HCEC 1CT (cell line): ENCODE measurements around the gene SLC6A3.
"Not testable (repeated sequence)": the region's sequence is repeated elsewhere in the genome, so short reads cannot be mapped to it uniquely, and the experiment has no call there.

Experiments used
- DNase-seq: peaks from one replicate; pipeline ENCODE4 v3.0.0-alpha.2; 2017

SLC6A3 gene

DNA sequence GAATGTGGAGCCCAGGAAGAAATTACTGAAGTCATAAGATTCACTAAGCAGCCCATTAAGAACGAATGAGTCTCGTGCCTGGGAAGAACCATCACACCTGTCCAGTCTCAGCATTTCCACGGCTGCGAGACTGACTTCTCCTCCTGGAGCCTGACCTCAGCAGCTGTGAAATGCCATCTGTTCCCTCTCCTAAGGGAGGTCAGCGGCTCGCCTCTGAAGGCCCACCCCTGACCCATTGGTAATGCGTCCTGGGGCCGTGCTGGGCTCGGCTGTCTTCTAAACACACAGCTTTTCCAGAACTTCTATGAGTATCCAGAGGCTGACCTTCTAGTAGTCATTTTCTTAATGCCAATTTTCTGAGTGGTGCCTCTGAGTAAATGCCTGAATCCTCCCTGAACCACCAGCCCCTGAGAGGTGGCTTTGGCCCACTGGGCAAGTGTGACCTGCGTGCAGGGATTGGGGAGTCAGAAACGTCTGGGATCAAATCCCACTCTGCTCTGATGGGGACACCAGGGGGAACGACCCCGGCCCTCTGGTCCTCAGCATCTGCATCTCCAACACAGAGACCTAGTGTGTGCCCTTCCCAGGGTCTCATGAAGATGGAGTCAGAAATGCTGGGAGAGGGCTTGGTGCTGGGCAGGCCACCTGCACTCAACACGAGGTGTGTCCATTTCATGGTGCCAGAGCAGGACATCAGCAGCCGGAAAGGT is 5.7 kb downstream of the SLC6A3 start:
- no peak for DNase-seq

DNA sequence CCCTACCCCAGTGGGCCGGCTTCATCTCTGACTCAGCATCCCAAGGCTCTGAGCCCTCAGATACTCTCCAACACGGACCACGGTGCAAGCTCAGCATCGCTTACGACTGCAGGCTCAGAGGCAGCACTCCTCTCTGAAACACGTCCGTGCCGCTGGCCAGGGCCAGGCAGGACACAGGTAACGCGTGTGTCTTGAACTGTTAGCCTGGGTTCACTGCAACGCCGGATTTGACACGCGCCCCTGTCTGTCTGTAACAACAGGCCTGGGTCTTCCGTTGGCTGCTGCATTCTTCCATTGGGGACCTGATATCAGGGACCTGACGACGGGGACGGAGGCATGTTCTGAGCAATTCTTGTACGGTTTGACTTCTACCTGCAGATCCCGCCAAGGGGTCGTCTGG is 6.4 kb downstream of the SLC6A3 start:
- DNase-seq = no peak

GRCh38 chr5:1437876-1438559 is 7.2 kb downstream of the SLC6A3 start:
- DNase-seq = no peak

DNA sequence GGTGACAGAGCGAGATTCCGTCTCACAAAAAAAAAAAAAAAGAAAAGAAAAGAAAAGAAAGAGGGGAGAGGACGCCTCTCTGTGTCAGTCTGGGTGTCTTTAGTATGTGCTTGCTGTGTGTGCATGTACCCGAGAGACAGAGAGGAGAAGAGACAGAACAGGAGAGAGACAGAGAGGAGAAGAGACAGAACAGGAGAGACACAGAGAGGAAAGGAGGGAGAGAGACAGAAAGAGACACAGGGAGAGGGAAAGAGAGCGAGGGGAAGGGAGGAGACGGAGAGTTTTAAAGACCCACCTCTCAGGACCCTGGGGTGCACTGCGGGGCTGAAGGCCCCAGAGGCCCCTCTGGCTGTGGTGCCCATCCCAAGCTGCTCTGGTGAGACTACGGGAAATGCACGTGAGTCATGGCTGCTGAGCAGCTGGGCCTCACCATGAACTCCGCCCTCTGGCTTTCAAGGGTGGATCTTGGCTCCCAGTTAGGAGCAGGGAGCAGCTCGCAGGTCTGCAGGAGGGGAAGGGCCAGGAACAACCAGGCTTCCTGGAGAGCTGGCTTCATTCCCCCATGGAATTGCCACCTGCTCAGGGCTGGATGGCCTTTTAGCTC is 7.9 kb downstream of the SLC6A3 start:
- peak; percentile 59 for DNase-seq

- no peak for DNase-seq
Measured at GRCh38 chr5:1436681-1437080, 8.6 kb downstream of the SLC6A3 start.

- no peak for DNase-seq
Measured at GRCh38 chr5:1436036-1436435, 9.2 kb downstream of the SLC6A3 start.

DNA sequence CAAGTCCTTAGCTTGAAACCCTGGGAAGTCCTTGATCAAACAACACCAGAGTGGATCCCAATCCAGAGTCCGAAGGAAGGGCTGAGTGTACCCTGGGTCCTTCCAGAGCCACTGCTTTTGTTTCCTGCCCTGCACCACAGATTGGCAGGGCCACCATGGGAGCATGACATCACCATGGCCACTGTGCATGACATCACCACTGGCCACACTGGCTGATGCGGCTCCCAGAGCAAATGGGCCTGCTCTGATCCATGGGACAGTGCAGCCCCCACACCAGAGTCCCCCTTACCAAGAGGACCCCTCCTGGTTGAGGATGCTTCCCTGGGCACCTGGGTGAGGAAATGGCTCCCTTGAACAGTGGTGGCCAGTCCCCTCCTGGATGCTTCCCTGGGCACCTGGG is 9.9 kb downstream of the SLC6A3 start:
- no peak for DNase-seq

DNA sequence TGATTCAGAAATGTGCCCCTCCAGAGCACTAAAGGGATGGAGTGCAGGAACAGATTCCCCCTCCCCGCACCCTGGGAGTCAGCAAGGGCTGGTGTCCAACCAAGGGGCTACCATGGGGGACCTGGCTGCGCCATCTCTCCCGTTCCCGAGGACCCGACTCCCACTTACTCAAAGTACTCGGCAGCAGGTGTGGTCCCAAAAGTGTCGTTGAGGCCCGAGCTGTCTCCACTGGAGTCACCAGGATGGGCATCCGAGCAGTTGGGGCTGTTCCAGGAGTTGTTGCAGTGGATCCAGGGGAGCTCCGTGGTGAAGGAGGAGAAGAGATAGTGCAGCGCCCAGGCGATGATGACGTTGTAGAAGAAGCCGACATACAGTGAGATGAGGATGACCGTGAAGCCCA is 12.9 kb downstream of the SLC6A3 start:
- DNase-seq = no peak

DNA sequence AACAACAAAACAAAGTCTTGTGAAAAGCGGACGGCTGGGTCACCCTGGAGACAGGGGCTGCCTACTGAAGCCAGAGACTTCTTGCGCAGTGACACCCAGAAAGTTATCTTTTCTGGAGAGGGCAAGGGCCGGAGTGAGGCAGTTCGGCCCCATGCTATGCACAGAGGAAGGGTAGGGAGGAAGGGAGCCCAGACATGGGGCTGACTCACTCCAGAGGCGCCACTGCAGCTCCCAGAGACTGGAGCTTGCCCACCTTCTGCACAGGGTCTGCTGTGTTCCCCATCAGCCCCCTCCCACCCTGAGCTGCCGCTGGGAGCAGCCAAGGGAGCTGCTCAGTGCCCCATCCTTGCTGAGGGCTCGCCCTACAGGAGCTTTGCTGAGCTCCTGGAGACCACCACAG is 13.3 kb downstream of the SLC6A3 start:
- DNase-seq = no peak

- DNase-seq = no peak
Measured at GRCh38 chr5:1431021-1431811, 14.0 kb downstream of the SLC6A3 start.

GRCh38 chr5:1430121-1430795 is 15.0 kb downstream of the SLC6A3 start:
- DNase-seq = no peak

DNA sequence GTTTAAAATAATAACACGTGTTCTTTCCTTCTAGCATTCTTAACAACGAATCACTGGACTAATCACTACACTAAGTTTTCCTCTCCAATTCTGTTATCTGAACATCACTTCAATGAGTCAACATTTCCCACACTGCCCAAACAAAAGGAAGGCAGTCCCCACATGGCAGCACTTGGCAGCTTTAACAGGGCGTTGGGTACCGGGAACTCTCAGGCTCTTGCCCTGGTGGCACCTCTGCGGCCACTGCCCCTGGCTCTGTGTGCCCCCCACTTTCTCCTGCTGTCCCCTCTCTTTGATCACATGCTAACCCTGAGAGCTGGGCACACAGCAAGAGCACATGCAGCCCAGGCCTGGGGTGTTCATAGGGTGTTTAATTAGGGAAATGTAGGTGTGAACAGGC is 15.7 kb downstream of the SLC6A3 start:
- DNase-seq = no peak

GRCh38 chr5:1429066-1429465 is 16.2 kb downstream of the SLC6A3 start:
- no peak for DNase-seq

DNA sequence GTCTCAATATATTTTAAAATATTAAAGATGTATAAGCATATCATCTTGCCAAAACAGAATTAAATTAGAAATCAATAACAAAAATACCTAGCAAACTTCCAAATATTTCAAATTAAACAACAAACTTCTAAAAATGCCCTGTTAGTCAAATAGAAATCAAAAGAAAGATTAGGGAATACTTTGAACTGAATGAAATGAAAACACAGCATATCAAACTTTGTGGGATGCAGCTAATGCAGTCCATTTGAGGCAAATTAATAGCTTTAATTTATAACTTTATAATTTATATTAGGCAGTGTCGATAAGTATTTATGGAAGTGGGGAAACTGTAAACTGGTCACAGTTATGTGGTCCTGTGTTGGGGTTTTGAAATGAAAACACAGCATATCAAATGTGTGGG is 17.1 kb downstream of the SLC6A3 start:
- DNase-seq = no peak

DNA sequence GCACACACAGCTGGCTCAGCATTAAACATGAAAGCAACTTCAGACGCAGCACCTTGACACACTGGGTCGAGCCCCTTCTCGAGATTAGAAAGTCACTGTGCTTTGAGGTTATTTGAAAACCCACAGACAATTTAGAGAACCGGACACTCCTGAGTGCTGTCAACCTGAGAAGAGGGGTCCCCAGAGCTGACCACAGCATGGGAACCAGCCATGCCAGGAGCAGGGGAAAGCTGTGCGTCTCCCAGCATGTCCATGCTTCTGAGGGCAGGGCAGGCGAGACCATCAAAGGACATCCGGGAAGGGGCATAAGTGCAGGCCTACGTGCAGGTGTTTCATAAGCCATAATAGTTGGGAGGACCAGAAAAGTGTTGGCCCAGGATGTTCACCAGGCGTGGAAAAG is 20.5 kb downstream of the SLC6A3 start:
- no peak for DNase-seq

DNA sequence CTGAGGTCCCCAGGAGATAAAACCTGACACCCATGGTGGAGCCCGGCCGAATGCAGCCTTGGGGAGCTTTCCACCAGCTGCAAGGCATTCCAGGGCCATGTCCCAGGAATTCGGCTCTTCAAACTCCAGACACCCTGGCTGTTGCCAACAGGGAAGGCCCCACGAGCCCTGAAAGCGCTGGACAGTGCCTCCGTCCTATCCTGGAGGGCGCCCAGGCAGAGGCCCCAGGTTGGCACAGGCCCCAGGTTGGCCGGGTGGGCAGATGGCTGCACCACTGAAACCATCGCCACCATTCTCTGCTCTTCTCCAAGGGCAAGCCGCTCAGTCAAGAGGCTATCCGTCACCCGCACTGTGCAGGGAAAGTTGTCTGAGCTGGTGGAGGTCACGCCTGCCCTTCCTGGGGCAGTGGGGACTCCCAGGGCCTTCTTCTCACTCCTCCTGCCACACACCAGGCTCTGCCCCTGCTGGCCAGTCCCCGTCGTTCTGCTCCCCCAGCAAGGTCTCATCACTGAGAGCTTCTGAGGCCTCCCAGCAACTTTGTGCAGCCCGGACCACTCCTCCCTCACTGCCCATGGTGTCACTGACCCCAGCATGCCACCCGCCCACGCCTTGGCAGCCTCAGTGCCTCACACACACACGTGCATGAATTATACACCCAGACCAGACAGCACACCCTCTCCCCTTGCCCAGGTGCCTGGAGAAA is 21.2 kb downstream of the SLC6A3 start:
- DNase-seq = no peak

GRCh38 chr5:1422522-1422921 is 22.7 kb downstream of the SLC6A3 start:
- not testable (repeated sequence) for DNase-seq

DNA sequence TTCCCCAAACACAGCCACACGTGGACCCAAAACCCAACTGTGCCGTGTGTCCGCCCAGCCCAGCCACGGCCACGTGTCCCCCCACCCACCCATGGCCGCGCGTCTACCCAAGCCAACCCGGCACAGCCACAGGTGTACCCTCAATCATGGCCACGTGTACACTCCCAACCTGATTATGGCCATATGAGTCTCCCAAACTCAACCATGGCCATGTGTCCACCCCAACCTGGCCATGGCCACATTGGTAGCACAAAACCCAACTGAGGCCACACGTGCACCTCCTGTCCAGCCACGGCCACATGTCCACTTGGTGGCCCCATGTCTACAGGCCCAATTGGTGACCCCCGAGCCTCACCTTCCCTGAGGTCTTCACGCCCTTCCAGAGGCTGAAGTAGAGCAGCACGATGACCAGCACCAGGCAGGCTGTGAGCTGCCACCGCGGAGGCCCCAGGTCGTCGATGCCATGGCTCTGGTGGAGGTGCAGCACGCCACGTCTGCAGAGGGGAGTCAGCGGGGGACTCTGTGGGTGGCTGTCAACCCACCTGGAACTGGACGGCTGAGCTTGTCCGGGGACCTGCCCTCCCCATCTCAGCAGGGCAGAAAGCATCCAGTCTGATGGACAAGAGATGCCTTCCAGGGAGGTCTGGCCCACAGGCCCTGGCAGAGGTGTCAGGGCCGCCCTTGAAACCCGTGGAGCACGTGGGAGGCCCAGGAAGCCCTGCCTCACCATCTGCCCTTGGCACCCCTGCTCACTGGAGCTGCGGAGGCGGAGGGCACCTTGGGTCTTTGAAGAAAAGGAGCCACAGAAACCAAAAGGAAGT is 23.5 kb downstream of the SLC6A3 start:
- DNase-seq = no peak

- DNase-seq = no peak
Measured at GRCh38 chr5:1420211-1421195, 24.7 kb downstream of the SLC6A3 start.
